ENCODE data around the gene MRGPRD.

MRGPRD gene

DNA sequence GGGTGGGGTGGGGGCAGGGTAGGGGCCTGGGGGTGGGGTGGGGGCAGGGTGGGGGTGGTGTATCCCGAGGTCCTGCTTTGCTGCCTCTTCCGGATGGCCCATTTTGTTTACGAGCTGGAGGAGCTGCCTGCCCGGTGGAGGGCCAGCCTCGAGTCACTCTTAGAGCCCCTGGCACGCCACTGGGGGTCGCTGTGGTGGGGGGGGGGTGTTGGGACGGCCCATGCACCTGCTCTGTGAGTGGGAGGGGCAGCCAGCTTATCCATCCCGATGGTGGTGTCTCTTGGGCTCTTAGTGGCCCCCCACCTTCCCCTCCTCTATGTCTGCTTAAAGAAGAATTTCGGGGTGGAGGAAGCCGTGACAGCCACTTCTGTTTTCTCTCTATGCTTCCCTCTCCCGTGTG, 24.6 kb downstream of the MRGPRD start:
- H3K27ac ChIP-seq: no peak overlapping the region
- peak; percentile 32 for TF ChIP-seq CTCF (conservative IDR thresholded peaks at IDR 0.05)

- no peak overlapping the region for H3K27ac ChIP-seq
- TF ChIP-seq CTCF (conservative IDR thresholded peaks at IDR 0.05): no peak
Measured at GRCh38 chr11:68955607-68955958, 25.2 kb downstream of the MRGPRD start.

GRCh38 chr11:68954836-68955606, 25.8 kb downstream of the MRGPRD start:
- TF ChIP-seq CTCF (conservative IDR thresholded peaks at IDR 0.05): no peak
- no peak overlapping the region for H3K27ac ChIP-seq

GRCh38 chr11:68950762-68951161, 30.0 kb downstream of the MRGPRD start:
- TF ChIP-seq CTCF (conservative IDR thresholded peaks at IDR 0.05): no peak
- H3K27ac ChIP-seq: no peak overlapping the region

GRCh38 chr11:68950270-68950669, 30.5 kb downstream of the MRGPRD start:
- no peak overlapping the region for H3K27ac ChIP-seq
- TF ChIP-seq CTCF (conservative IDR thresholded peaks at IDR 0.05): peak; percentile 70

- no peak overlapping the region for H3K27ac ChIP-seq
- no peak for TF ChIP-seq CTCF (conservative IDR thresholded peaks at IDR 0.05)
Measured at GRCh38 chr11:68948935-68949334, 31.9 kb downstream of the MRGPRD start.

GRCh38 chr11:68948496-68948895, 32.3 kb downstream of the MRGPRD start:
- no peak overlapping the region for H3K27ac ChIP-seq
- TF ChIP-seq CTCF (conservative IDR thresholded peaks at IDR 0.05): no peak
